Motor neuron (in vitro differentiated cells): ENCODE data around the gene C16orf95. TPM values are rescaled to one million over a fixed set of nuclear protein-coding genes. Genes with fewer than 3 reads are reported as not detected.

Experiments
- ATAC-seq, 8 experiments: fragments of 200-7000 bp; cut with Tn5 transposase; replicated peaks in 6 of 8; 2 replicates each; pipeline ENCODE4 v1.8.0; 2021; ENCODE audit warnings: mild to moderate bottlenecking in 8 of 8, moderate library complexity in 8 of 8
- H3K27ac ChIP-seq, 2 donors: fragments of 250-450 bp; sonication (Bioruptor Pico); 2 replicates each; pipeline ENCODE4 v1.9.0; 2021; ENCODE audit warnings: antibody characterized with exemption in 2 of 2, mild to moderate bottlenecking in 2 of 2, moderate library complexity in 1 of 2
- H3K4me1 ChIP-seq, 2 donors: fragments of 250-450 bp; sonication (Bioruptor Pico); replicated peaks in 1 of 2; 2 replicates each; pipeline ENCODE4 v1.6.1; 2021; ENCODE audit warnings: antibody characterized with exemption in 2 of 2, mild to moderate bottlenecking in 2 of 2, moderate library complexity in 1 of 2
- H3K4me3 ChIP-seq, 5 donors: fragments of 250-450 bp; sonication (Bioruptor Pico); 2 replicates each; pipeline ENCODE4 v1.9.0; 2021; ENCODE audit warnings: antibody characterized with exemption in 5 of 5, mild to moderate bottlenecking in 5 of 5, moderate library complexity in 4 of 5
- WGBS, 10 experiments: fragments of 450-650 bp; shearing (Covaris generic); methylation state at CpG; one replicate each; pipeline ENCODE4 v1.0.0; 2022; 5-methylcytosine and 5-hydroxymethylcytosine counted together
- in situ Hi-C, 9 experiments: fragments of 400-800 bp; cut with MboI; loops; one replicate each; pipeline ENCODE4 v1.15.0; 2021; ENCODE audit warnings: low sequenced_read_pairs in 9 of 9, low pct_unique_long_range_greater_than_20kb in 2 of 9; ENCODE audit not compliant: unreplicated experiment in 9 of 9
- total RNA-seq, 8 experiments: library from RNA; unstranded; fragments of 300-600 nt; gene quantifications; 2 replicates each; pipeline versions ENCODE4 v1.2.3 to v1.2.4, GENCODE V29; 2022

The C16orf95 gene
- total RNA-seq, 8 experiments from 2014 or later: 2.9 to 5.4 (median 4.2) TPM

GRCh38 chr16:87297918-87298631 is 19.1 kb downstream of the C16orf95 start:
- 50 to 85% (median 79%) methylated on average over 1 to 12 of the region's 15 CpGs; no CpG with 5 or more reads in 5 of the 10 experiments for WGBS, 10 experiments
- Histone ChIP-seq H3K4me1 (no peaks in the 10 kb centered on the region), H3K4me3 (no peak overlapping the region), H3K27ac (no peak overlapping the region)
- in situ Hi-C loops: loop anchor here in 7 of 9 experiments (10.0 to 25.0 kb wide), 3 partner anchors 236 to 736 kb away; partner anchors contain the start of genes FOXC2 (in 6 of the 7) and MTHFSD (in 5 of the 7)
- peak in 5 of 8 experiments; percentile 38 to 72 (median 58) for ATAC-seq

GRCh38 chr16:87297407-87297806 is 19.8 kb downstream of the C16orf95 start:
- Histone ChIP-seq H3K27ac (no peak overlapping the region), H3K4me3 (no peak overlapping the region), H3K4me1 (no peaks in the 10 kb centered on the region)
- peak in 1 of 8 experiments; percentile 42 for ATAC-seq
- in situ Hi-C loops: loop anchor here in 7 of 9 experiments (10.0 to 25.0 kb wide), 3 partner anchors 235 to 735 kb away; partner anchors contain the start of genes FOXC2 (in 6 of the 7) and MTHFSD (in 5 of the 7)
- 93% methylated on average over 3 of the region's 5 CpGs; no CpG with 5 or more reads in 9 of the 10 experiments for WGBS, 10 experiments

GRCh38 chr16:87295661-87296531 is 21.3 kb downstream of the C16orf95 start:
- 67 to 100% (median 86%) methylated on average over 1 to 14 of the region's 20 CpGs; no CpG with 5 or more reads in 2 of the 10 experiments for WGBS, 10 experiments
- no peak overlapping the region for H3K27ac ChIP-seq
- in situ Hi-C loops: loop anchor here in 7 of 9 experiments (10.0 to 25.0 kb wide), 3 partner anchors 234 to 734 kb away; partner anchors contain the start of genes FOXC2 (in 6 of the 7) and MTHFSD (in 5 of the 7)
- no peak overlapping the region for H3K4me3 ChIP-seq
- no peak for ATAC-seq
- H3K4me1 ChIP-seq: no peaks in the 10 kb centered on the region

- no peak overlapping the region for H3K4me3 ChIP-seq
- no peak overlapping the region for H3K27ac ChIP-seq
- WGBS, 10 experiments: 0 to 100% (median 67%) methylated on average over 1 to 3 of the region's 4 CpGs; no CpG with 5 or more reads in 3 of the 10 experiments
- in situ Hi-C loops: loop anchor here in 7 of 9 experiments (10.0 to 25.0 kb wide), 3 partner anchors 233 to 733 kb away; partner anchors contain the start of genes FOXC2 (in 6 of the 7) and MTHFSD (in 5 of the 7)
- H3K4me1 ChIP-seq: no peaks in the 10 kb centered on the region
- ATAC-seq: no peak
Measured at GRCh38 chr16:87295259-87295658, 21.9 kb downstream of the C16orf95 start.

GRCh38 chr16:87293990-87294389 is 23.2 kb downstream of the C16orf95 start:
- 71 to 100% (median 81%) methylated on average over 1 to 3 of the region's 3 CpGs; no CpG with 5 or more reads in 2 of the 10 experiments for WGBS, 10 experiments
- ATAC-seq: no peak
- no peak overlapping the region for H3K4me3 ChIP-seq
- in situ Hi-C loops: loop anchor here in 7 of 9 experiments (10.0 to 25.0 kb wide), 3 partner anchors 232 to 732 kb away; partner anchors contain the start of genes FOXC2 (in 6 of the 7) and MTHFSD (in 5 of the 7)
- no peak overlapping the region for H3K27ac ChIP-seq
- H3K4me1 ChIP-seq: no peaks in the 10 kb centered on the region

GRCh38 chr16:87291944-87292343 is 25.2 kb downstream of the C16orf95 start:
- no peaks in the 10 kb centered on the region for H3K4me1 ChIP-seq
- no peak for ATAC-seq
- in situ Hi-C loops: loop anchor here in 7 of 9 experiments (10.0 to 25.0 kb wide), 3 partner anchors 230 to 730 kb away; partner anchors contain the start of genes FOXC2 (in 6 of the 7) and MTHFSD (in 5 of the 7)
- no peak overlapping the region for H3K27ac ChIP-seq
- 56 to 100% (median 78%) methylated on average over 1 to 6 of the region's 6 CpGs; no CpG with 5 or more reads in 4 of the 10 experiments for WGBS, 10 experiments
- no peak overlapping the region for H3K4me3 ChIP-seq

- Histone ChIP-seq H3K4me3 (no peak overlapping the region), H3K4me1 (peaks cover 4 to 6% of the 10 kb centered on the region in 2 donors), H3K27ac (no peak overlapping the region)
- in situ Hi-C loops: loop anchor here in 6 of 9 experiments (5.0 to 25.0 kb wide), 3 partner anchors 227 to 727 kb away; partner anchors contain the start of genes FOXC2 (in 6 of the 6) and MTHFSD (in 5 of the 6)
- peak in 4 of 8 experiments; percentile 9 to 86 (median 34) for ATAC-seq
- 6 to 90% (median 73%) methylated on average over 2 to 7 of the region's 7 CpGs for WGBS, 10 experiments
Measured at GRCh38 chr16:87288753-87289362, 28.3 kb downstream of the C16orf95 start.

- Histone ChIP-seq H3K27ac (no peak overlapping the region), H3K4me3 (no peak overlapping the region), H3K4me1 (peaks cover 4 to 7% of the 10 kb centered on the region in 2 donors)
- in situ Hi-C loops: loop anchor here in 6 of 9 experiments (5.0 to 25.0 kb wide), 3 partner anchors 225 to 725 kb away; partner anchors contain the start of genes FOXC2 (in 6 of the 6) and MTHFSD (in 5 of the 6)
- no peak for ATAC-seq
- 27 to 90% (median 48%) methylated on average over 3 to 5 of the region's 8 CpGs; no CpG with 5 or more reads in 2 of the 10 experiments for WGBS, 10 experiments
Measured at GRCh38 chr16:87286839-87287626, 30.2 kb downstream of the C16orf95 start.

- Histone ChIP-seq H3K4me1 (peaks cover 4 to 7% of the 10 kb centered on the region in 2 donors), H3K27ac (no peak overlapping the region), H3K4me3 (no peak overlapping the region)
- ATAC-seq: no peak
- in situ Hi-C loops: loop anchor here in 6 of 9 experiments (25.0 kb wide), 2 partner anchors 222 to 722 kb away; partner anchors contain the start of genes FOXC2 (in 5 of the 6) and MTHFSD (in 5 of the 6)
- 40 to 65% (median 47%) methylated on average over 1 to 2 of the region's 2 CpGs; no CpG with 5 or more reads in 6 of the 10 experiments for WGBS, 10 experiments
Measured at GRCh38 chr16:87284183-87284582, 33.0 kb downstream of the C16orf95 start.

GRCh38 chr16:87279094-87279658 is 38.0 kb downstream of the C16orf95 start:
- 50 to 97% (median 71%) methylated on average over 2 to 5 of the region's 18 CpGs; no CpG with 5 or more reads in 6 of the 10 experiments for WGBS, 10 experiments
- Histone ChIP-seq H3K4me1 (peaks cover 14 to 15% of the 10 kb centered on the region in 2 donors), H3K4me3 (no peak overlapping the region), H3K27ac (no peak overlapping the region)
- in situ Hi-C loops: loop anchor here in 8 of 9 experiments (10.0 to 25.0 kb wide), 3 partner anchors 217 to 717 kb away; partner anchors contain the start of genes FOXC2 (in 7 of the 8) and MTHFSD (in 5 of the 8)
- ATAC-seq: peak in 4 of 8 experiments; percentile 8 to 23 (median 16)
